ENCODE results near the gene CDK4. TPM values are rescaled to one million over a fixed set of nuclear protein-coding genes. Genes with fewer than 3 reads are reported as not detected.
A peak's percentile ranks its signal among the peaks of the same experiment; 100 is the strongest.
"Not testable (repeated sequence)": the region's sequence is repeated elsewhere in the genome, so short reads cannot be mapped to it uniquely, and the experiment has no call there.

Gene CDK4
- polyA plus RNA-seq, 5 donors = 221 to 296 (median 246) TPM

GRCh38 chr12:57726884-57727757 lies 25.0 kb downstream of the CDK4 start:
- DNase-seq = peak in 1 of 2 donors; percentile 47

DNA sequence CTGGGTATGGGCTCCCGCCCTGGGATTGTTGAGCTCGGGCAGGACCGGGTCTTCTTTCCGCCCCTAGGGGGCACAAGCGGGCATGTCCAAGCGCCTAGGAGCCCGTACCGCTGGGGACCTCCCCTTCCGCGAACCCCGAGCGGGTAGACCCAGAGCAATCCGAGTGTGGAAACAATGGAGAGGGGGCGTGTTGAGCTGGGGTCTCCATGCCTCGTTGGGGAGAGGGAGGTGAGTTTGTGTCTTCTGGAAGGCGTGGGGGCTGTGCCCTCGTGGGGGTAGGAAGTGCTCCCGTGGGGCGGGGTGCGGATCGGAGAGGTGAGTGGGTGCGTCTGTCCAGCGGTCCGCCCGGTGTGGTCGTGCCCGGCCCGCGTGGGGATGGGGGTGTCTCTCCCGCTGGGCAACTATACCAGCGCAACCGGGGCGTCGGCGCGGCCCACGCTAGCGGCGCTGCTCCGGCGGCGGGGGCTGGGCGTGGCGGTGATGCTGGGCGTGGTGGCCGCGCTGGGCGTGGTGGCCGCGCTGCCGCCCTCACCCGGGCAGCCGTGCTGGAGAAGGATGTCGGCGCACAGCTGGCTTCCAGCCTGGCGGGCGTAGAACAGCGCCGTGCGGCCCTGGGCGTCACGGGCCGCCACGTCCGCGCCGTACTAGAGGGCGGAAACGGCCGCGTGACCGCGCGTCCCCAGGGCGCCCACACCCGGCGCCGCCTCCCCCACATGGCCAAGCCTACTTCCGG lies 25.8 kb downstream of the CDK4 start:
- peak; percentile 54 to 67 for DNase-seq

DNA sequence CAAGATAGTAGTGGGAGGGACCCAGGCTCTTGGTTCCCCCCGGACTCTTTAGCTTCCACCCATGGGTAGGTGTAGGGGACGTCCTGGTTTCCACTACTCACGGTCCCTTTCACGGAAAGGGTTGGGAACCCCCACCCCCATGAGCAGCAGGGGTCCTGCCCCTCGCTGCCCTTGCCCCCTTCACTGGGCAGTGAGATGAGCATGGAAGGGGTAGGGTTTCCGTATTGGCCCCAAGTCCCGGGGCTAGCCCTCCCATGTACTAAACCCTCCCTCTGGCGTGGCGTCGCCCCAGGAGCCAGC lies 26.3 kb downstream of the CDK4 start:
- DNase-seq = no peak

DNA sequence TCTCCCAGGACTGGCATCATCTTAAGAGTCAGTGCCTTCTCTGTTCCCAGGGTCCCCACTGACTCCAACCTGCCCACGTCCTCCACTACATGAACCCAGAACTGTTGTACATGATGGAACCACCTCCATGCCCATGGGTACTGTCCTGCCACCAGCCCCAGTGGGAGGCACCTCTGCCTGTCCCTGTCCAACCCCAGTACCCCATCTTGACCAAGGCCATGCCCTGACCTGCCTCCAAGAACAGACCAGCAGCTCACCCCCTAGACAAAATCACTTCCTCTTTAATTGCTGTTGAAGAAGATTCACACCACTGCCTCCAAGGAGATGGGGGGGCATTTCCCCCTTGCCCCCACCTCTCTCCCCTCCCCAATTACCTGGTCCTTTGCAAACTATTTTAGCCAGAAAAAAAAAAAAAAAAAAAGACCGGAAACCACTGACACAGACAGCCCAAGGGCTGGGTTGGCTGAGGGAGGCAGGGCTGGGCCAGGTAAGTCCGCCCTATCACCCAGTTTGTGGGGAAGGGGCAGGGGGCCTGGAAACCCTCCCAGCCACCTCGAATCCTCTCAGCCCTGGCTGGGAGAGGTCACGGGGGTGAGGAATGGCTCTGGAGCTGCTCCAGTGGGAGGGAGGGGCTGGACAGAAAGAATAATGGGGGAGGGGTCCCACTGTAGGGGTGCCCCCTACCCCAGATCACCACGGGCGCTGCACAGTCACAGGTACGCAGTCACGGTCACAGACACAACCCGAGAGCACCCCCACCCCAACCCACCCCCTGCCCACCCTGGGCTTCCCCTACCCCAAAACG lies 27.0 kb downstream of the CDK4 start:
- DNase-seq = no peak

GRCh38 chr12:57724003-57724935 lies 27.8 kb downstream of the CDK4 start:
- no peak for DNase-seq

DNA sequence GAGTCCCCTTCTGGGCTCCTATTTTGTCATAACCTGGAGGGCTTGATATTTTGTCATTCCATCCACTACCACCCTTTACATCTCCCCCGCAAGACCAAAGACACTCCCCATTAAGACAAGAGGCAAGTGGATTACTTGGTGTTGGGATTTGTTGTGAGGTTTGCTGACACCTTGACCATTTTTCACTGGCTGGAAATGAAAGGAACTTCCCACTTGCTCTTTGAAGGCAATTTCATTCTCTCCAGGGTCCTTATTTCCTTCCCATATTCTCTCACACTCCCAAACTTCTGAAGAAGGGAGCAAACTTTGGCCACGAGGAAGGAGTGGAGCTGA lies 28.5 kb downstream of the CDK4 start:
- DNase-seq = no peak

GRCh38 chr12:57722716-57723629 lies 29.1 kb downstream of the CDK4 start:
- DNase-seq = no peak

DNA sequence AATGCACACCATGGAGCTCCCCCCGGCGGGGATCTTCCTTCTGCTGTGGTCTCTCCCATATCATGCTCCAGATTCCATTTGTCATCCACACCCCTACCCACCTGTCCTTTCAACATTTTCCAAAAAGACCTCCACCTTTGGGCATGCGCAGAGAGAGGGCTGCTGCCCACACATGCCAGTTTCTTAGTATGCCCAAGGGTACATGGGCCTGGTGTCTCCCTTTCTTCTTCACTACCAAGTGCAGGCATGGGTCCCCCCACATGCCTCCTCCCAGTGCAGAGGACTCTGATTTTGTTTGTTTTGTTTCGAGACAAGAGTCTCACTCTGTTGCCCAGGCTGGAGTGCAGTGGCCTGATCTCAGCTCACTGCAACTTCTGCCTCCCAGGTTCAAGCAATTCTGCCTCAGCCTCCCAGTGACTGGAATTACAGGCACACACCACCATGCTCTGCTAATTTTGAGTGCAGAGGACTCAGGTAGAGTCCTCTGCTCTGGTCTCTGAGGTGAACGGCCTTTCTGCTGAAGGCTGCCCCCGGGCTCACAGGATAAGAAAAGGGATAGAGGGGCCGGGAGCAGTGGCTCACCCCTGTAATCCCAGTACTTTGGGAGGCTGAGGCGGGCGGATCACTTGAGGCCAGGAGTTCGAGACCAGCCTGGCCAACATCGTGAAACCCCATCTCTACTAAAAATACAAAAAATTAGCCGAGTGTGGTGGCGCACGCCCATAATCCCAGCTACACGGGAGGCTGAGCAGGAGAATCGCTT lies 30.1 kb downstream of the CDK4 start:
- not testable (repeated sequence) for DNase-seq

DNA sequence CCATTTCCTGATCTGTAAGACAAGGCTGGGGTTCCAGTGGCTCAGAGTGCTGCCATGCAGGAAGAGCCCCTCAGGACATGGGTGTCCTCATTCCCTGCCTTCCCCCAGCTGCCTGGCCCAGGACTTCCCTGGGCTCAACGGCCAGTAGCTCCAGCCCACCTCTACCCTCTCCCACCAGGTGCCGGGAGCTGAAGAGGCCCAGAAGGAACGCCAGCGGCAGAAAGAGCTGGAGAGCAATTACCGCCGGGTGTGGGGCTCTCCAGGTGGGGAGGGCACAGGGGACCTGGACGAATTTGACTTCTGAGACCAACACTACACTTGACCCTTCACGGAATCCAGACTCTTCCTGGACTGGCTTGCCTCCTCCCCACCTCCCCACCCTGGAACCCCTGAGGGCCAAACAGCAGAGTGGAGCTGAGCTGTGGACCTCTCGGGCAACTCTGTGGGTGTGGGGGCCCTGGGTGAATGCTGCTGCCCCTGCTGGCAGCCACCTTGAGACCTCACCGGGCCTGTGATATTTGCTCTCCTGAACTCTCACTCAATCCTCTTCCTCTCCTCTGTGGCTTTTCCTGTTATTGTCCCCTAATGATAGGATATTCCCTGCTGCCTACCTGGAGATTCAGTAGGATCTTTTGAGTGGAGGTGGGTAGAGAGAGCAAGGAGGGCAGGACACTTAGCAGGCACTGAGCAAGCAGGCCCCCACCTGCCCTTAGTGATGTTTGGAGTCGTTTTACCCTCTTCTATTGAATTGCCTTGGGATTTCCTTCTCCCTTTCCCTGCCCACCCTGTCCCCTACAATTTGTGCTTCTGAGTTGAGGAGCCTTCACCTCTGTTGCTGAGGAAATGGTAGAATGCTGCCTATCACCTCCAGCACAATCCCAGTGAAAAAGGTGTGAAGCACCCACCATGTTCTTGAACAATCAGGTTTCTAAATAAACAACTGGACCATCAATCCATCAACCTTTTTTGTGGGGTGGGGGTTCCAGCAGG lies 31.2 kb downstream of the CDK4 start:
- no peak for DNase-seq

- no peak for DNase-seq
Measured at GRCh38 chr12:57719777-57720605, 32.1 kb downstream of the CDK4 start.

- DNase-seq = no peak
Measured at GRCh38 chr12:57718641-57719528, 33.2 kb downstream of the CDK4 start.

DNA sequence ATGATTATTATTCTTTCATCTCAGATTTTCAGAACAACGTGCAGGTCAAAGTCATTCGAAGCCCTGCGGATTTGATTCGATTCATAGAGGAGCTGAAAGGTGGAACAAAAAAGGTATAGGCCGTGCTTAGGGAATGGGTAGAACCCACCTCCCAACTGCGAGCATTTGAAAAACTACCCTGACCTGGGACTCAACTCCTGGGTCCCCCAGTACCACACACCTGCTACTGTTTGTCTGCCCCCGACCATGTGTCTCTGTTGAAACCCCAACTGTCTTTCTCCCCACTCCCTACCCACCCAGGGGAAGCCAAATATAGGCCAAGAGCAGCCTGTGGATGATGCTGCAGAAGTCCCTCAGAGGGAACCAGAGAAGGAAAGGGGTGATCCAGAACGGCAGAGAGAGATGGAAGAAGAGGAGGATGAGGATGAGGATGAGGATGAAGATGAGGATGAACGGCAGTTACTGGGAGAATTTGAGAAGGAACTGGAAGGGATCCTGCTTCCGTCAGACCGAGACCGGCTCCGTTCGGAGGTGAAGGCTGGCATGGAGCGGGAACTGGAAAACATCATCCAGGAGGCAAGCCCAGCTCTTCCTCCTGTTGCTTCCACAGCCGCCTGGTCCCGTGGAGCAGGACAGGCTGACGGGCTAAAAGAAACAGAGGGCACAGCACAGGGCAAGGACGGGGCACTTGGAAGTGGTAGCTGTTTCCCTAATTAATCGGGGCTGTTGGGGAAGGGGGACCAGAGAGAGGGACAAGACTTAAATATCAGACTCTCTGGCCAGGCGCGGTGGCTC lies 34.1 kb downstream of the CDK4 start:
- no peak for DNase-seq

DNA sequence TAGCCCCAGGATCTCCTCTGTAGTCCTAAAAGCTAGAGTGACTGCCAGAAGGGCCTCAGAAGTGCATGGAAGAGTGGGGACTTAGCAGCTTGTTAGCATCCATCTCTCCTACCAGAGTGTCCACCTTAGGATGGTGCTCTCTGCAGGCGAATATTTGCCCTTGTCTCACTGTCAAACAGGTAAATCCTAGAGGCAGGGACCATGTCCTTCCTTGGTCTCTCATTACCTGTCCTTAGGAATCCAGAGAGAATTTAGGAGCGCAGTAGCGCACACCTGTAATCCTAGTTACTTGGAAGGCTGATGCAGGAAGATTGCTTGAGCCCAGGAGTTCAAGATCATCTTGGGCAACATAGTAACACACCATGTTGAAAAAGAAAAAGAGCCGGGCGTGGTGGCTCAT lies 35.0 kb downstream of the CDK4 start:
- DNase-seq = no peak

GRCh38 chr12:57716305-57716704 lies 35.8 kb downstream of the CDK4 start:
- no peak for DNase-seq

GRCh38 chr12:57715786-57716185 lies 36.3 kb downstream of the CDK4 start:
- DNase-seq = no peak

Data from right lung (tissue), 5 donors.